Measurements from ENCODE around the gene RGCC.
"Not testable (repeated sequence)": the region's sequence is repeated elsewhere in the genome, so short reads cannot be mapped to it uniquely, and the experiment has no call there.

Gene RGCC

GRCh38 chr13:41490371-41491015 is 33.1 kb downstream of the RGCC start:
- no peak for DNase-seq (ENCODE audit: low read depth, low spot score)

- DNase-seq (ENCODE audit: low read depth, low spot score): no peak
Measured at GRCh38 chr13:41491436-41491835, 34.1 kb downstream of the RGCC start.

- no peak for DNase-seq (ENCODE audit: low read depth, low spot score)
Measured at GRCh38 chr13:41492432-41493260, 35.3 kb downstream of the RGCC start.

GRCh38 chr13:41494202-41494601 is 36.9 kb downstream of the RGCC start:
- DNase-seq (ENCODE audit: low read depth, low spot score): no peak

- no peak for DNase-seq (ENCODE audit: low read depth, low spot score)
Measured at GRCh38 chr13:41495044-41495443, 37.7 kb downstream of the RGCC start.

- no peak for DNase-seq (ENCODE audit: low read depth, low spot score)
Measured at GRCh38 chr13:41496420-41497234, 39.3 kb downstream of the RGCC start.

- DNase-seq (ENCODE audit: low read depth, low spot score): no peak
Measured at GRCh38 chr13:41497436-41497835, 40.1 kb downstream of the RGCC start.

GRCh38 chr13:41499452-41499851 is 42.1 kb downstream of the RGCC start:
- DNase-seq (ENCODE audit: low read depth, low spot score): no peak

GRCh38 chr13:41500511-41500910 is 43.2 kb downstream of the RGCC start:
- no peak for DNase-seq (ENCODE audit: low read depth, low spot score)

- no peak for DNase-seq (ENCODE audit: low read depth, low spot score)
Measured at GRCh38 chr13:41501281-41501680, 43.9 kb downstream of the RGCC start.

- no peak for DNase-seq (ENCODE audit: low read depth, low spot score)
Measured at GRCh38 chr13:41502031-41502430, 44.7 kb downstream of the RGCC start.

GRCh38 chr13:41502673-41503072 is 45.3 kb downstream of the RGCC start:
- DNase-seq (ENCODE audit: low read depth, low spot score): no peak

- no peak for DNase-seq (ENCODE audit: low read depth, low spot score)
Measured at GRCh38 chr13:41503356-41503755, 46.0 kb downstream of the RGCC start.

- not testable (repeated sequence) for DNase-seq (ENCODE audit: low read depth, low spot score)
Measured at GRCh38 chr13:41504657-41505056, 47.3 kb downstream of the RGCC start.

GRCh38 chr13:41505209-41505835 is 48.0 kb downstream of the RGCC start:
- peak; percentile 7 for DNase-seq (ENCODE audit: low read depth, low spot score)

- no peak for DNase-seq (ENCODE audit: low read depth, low spot score)
Measured at GRCh38 chr13:41506312-41506711, 49.0 kb downstream of the RGCC start.

- no peak for DNase-seq (ENCODE audit: low read depth, low spot score)
Measured at GRCh38 chr13:41509971-41510370, 52.6 kb downstream of the RGCC start.

GRCh38 chr13:41511827-41512226 is 54.5 kb downstream of the RGCC start:
- DNase-seq (ENCODE audit: low read depth, low spot score): no peak

GRCh38 chr13:41512441-41512840 is 55.1 kb downstream of the RGCC start:
- DNase-seq (ENCODE audit: low read depth, low spot score): no peak

GRCh38 chr13:41513600-41513999 is 56.2 kb downstream of the RGCC start:
- DNase-seq (ENCODE audit: low read depth, low spot score): no peak

- DNase-seq (ENCODE audit: low read depth, low spot score): no peak
Measured at GRCh38 chr13:41514853-41515395, 57.6 kb downstream of the RGCC start.

All from smooth muscle cell of the brain vasculature (primary cell).